Choroid plexus epithelial cell (primary cell): ENCODE results near the gene LTBP1.

Experiments used
- DNase-seq: peaks from one replicate; pipeline ENCODE4 v3.0.0-alpha.2; 2010; ENCODE audit warnings: low read depth
- H3K4me3 ChIP-seq: 2 replicates; pipeline ENCODE4 v1.5.1; 2011; ENCODE audit warnings: low read depth, mild to moderate bottlenecking, control low read depth, low read length, moderate library complexity
- CTCF ChIP-seq: conservative IDR thresholded peaks from 2 replicates; pipeline ENCODE4 v1.5.1; 2011; ENCODE audit warnings: low read depth, mild to moderate bottlenecking, control low read depth, inconsistent platforms, low read length, moderate library complexity

The LTBP1 gene

GRCh38 chr2:32942793-32943485 is 3.8 kb upstream of the LTBP1 start:
- no peak for DNase-seq
- no peak overlapping the region for H3K4me3 ChIP-seq
- no peak for TF ChIP-seq CTCF

GRCh38 chr2:32945286-32945685 is 1.5 kb upstream of the LTBP1 start:
- no peak for TF ChIP-seq CTCF
- no peak overlapping the region for H3K4me3 ChIP-seq
- no peak for DNase-seq

- peak; percentile 21 for DNase-seq
- TF ChIP-seq CTCF, result no peak
- peak overlapping the region; percentile 79 for H3K4me3 ChIP-seq
Measured at GRCh38 chr2:32947076-32947483, 327 bp downstream of the LTBP1 start.

GRCh38 chr2:32947484-32948143 is 861 bp downstream of the LTBP1 start:
- peak; percentile 56 for DNase-seq
- no peak for TF ChIP-seq CTCF
- H3K4me3 ChIP-seq, result peak overlapping the region; percentile 79

- DNase-seq, result no peak
- no peak for TF ChIP-seq CTCF
- peak overlapping the region; percentile 79 for H3K4me3 ChIP-seq
Measured at GRCh38 chr2:32948266-32948665, 1.5 kb downstream of the LTBP1 start.

GRCh38 chr2:32949260-32949659 is 2.5 kb downstream of the LTBP1 start:
- no peak overlapping the region for H3K4me3 ChIP-seq
- no peak for DNase-seq
- TF ChIP-seq CTCF, result no peak

GRCh38 chr2:32951672-32952071 is 4.9 kb downstream of the LTBP1 start:
- TF ChIP-seq CTCF, result no peak
- no peak for DNase-seq

More at GRCh38 chr2:32951672-32952071, 4.9 kb downstream of the LTBP1 start:
- H3K4me3 ChIP-seq, result no peak overlapping the region
